Neural cell (in vitro differentiated cells): Measurements from ENCODE around the gene CCDC107. TPM values are rescaled to one million over a fixed set of nuclear protein-coding genes. Genes with fewer than 3 reads are reported as not detected.

ENCODE experiments used
- H2AFZ ChIP-seq: fragments of 200-600, 300-800 bp; sonication (generic), shearing (Covaris generic); 2 replicates; pipeline ENCODE4 v1.6.0; 2014; ENCODE audit warnings: low read depth, mild to moderate bottlenecking, antibody characterized with exemption, low read length, moderate library complexity
- H3F3A ChIP-seq: fragments of 200-600 bp; shearing (Covaris generic); 2 replicates; pipeline ENCODE4 v1.6.1; 2016; ENCODE audit warnings: mild to moderate bottlenecking, moderate library complexity, mixed read lengths, antibody characterized with exemption, low read length; ENCODE audit not compliant: insufficient read depth, poor library complexity, severe bottlenecking
- H3K27ac ChIP-seq: fragments of 200-600, 300-800 bp; sonication (generic), shearing (Covaris generic); 2 replicates; pipeline ENCODE4 v1.5.1; 2014; ENCODE audit warnings: mild to moderate bottlenecking, low read length, moderate library complexity
- H3K27me3 ChIP-seq: fragments of 300-800, 200-600 bp; sonication (generic), shearing (Covaris generic); 2 replicates; pipeline ENCODE4 v1.6.0; 2014; ENCODE audit warnings: mild to moderate bottlenecking, low read depth, low read length, moderate library complexity; ENCODE audit not compliant: insufficient read depth
- H3K36me3 ChIP-seq: fragments of 300-800, 200-600 bp; sonication (generic), shearing (Covaris generic); 2 replicates; pipeline ENCODE4 v1.5.1; 2014; ENCODE audit warnings: mild to moderate bottlenecking, antibody characterized with exemption, low read length, moderate library complexity; ENCODE audit not compliant: insufficient read depth
- H3K4me2 ChIP-seq: fragments of 300-800, 200-600 bp; sonication (generic), shearing (Covaris generic); 2 replicates; pipeline ENCODE4 v1.6.0; 2014; ENCODE audit warnings: mild to moderate bottlenecking, low read length
- H3K4me3 ChIP-seq: fragments of 300-800, 200-600 bp; sonication (generic), shearing (Covaris generic); 2 replicates; pipeline ENCODE4 v1.5.1; 2014; ENCODE audit warnings: mild to moderate bottlenecking, low read length, moderate library complexity
- H3K79me2 ChIP-seq: fragments of 200-600 bp; shearing (Covaris generic); replicated peaks from 2 replicates; pipeline ENCODE4 v1.6.0; 2014; ENCODE audit warnings: mild to moderate bottlenecking, low read length, moderate library complexity; ENCODE audit not compliant: insufficient read depth
- H3K9ac ChIP-seq: fragments of 300-800, 200-600 bp; sonication (generic), shearing (Covaris generic); 2 replicates; pipeline ENCODE4 v1.6.1; 2016; ENCODE audit warnings: mild to moderate bottlenecking, low read length, mixed read lengths
- H3K9me2 ChIP-seq: fragments of 200-600 bp; shearing (Covaris generic); 2 replicates; pipeline ENCODE4 v1.6.1; 2016; ENCODE audit warnings: mild to moderate bottlenecking, low read length, mixed read lengths; ENCODE audit not compliant: insufficient read depth
- H3K9me3 ChIP-seq: fragments of 200-600, 300-800 bp; sonication (generic), shearing (Covaris generic); 2 replicates; pipeline ENCODE4 v1.6.1; 2016; ENCODE audit warnings: mild to moderate bottlenecking, mixed run types, low read length, moderate library complexity, mixed read lengths
- H4K20me1 ChIP-seq: fragments of 200-600 bp; shearing (Covaris generic); 2 replicates; pipeline ENCODE4 v1.6.1; 2016; ENCODE audit warnings: mild to moderate bottlenecking, mixed run types; ENCODE audit not compliant: insufficient read depth
- EP300 ChIP-seq: fragments of 450-650 bp; conservative IDR thresholded peaks from 2 replicates; pipeline ENCODE4 v1.6.1; 2014; ENCODE audit warnings: antibody characterized with exemption, mild to moderate bottlenecking, moderate library complexity; ENCODE audit not compliant: poor library complexity, severe bottlenecking
- EZH2 ChIP-seq: fragments of 200-600, 300-800 bp; shearing (Covaris generic), sonication (generic); IDR thresholded peaks from 2 replicates; pipeline ENCODE4 v1.6.1; 2014; ENCODE audit warnings: antibody characterized with exemption, low read length, borderline replicate concordance, mild to moderate bottlenecking; ENCODE audit not compliant: insufficient read depth, poor library complexity, severe bottlenecking
- MXI1 ChIP-seq: fragments of 450-650 bp; conservative IDR thresholded peaks from 2 replicates; pipeline ENCODE4 v1.6.1; 2014; ENCODE audit warnings: antibody characterized with exemption, mild to moderate bottlenecking; ENCODE audit not compliant: poor library complexity, severe bottlenecking
- POLR2AphosphoS5 ChIP-seq: IDR thresholded peaks from 2 replicates; pipeline ENCODE4 v1.6.1; 2012
- RAD21 ChIP-seq: fragments of 450-650 bp; conservative IDR thresholded peaks from 2 replicates; pipeline ENCODE4 v1.6.1; 2014; ENCODE audit warnings: antibody characterized with exemption, mild to moderate bottlenecking, moderate library complexity
- REST ChIP-seq: IDR thresholded peaks from 2 replicates; pipeline ENCODE4 v1.6.1; 2012; ENCODE audit warnings: borderline replicate concordance
- SMC3 ChIP-seq: fragments of 450-650 bp; conservative IDR thresholded peaks from 2 replicates; pipeline ENCODE4 v1.6.1; 2014; ENCODE audit warnings: antibody characterized with exemption, mild to moderate bottlenecking, moderate library complexity; ENCODE audit not compliant: poor library complexity
- TAF1 ChIP-seq: IDR thresholded peaks from 2 replicates; pipeline ENCODE4 v1.6.1; 2012; ENCODE audit warnings: low read depth
- polyA plus RNA-seq: library from polyadenylated mRNA; depleted of rRNA; stranded (reverse); fragments of >200 nt; gene quantifications from 2 replicates; pipeline ENCODE4 v1.2.3, GENCODE V29; 2014
- TF ChIP-seq, protein P1 (sequence below): fragments of 450-650 bp; IDR thresholded peaks from 2 replicates; pipeline ENCODE4 v1.5.1; 2014; ENCODE audit warnings: antibody characterized with exemption, mild to moderate bottlenecking, moderate library complexity; ENCODE audit not compliant: poor library complexity, severe bottlenecking

CCDC107 gene
- polyA plus RNA-seq, 1 donor from 2014 or later, result 41.4 TPM

DNA sequence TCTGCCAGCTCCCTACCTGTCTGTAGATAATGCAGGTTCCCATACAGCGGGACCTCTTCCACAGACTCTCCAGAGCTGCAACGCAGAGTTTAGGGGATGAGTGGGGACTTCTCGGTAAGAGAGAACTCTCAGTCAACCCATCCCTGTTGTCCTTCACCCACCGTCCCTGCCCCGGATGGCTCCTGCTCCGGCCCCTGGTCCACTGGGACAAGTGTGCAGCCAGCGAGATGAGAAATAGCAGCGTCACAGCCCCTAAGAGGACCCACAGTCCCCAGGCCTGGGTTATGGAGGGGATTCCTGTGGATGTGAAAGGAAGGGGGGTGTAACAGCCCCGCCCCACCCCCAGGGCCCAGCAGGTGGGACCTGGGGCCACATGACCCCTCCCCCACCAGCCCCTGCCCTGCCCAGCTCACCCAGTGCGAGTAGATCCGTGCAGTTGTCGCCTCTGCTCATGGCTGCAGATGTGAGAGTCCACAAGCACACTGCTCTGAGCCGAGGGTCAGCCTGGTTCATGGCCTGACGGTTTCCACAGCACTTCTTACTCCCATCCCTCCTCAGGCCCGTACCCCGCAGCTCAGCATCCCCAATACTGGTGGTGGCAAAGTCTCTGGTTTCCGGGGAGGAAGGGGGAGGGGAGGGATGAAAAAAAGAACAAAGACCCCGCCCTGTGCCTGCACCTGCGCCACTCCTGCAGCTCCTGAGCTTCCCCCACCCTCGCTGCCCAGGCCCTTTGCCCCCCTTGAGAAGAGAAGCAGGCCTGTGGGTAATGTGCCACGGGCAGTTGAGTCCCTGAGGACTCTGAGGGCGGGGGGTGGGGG is 7.5 kb upstream of the CCDC107 start, which contains the start of gene SIT1:
Gene SIT1 (minus strand): TSS at position 591 of the 818 bp plus-strand sequence. CDS start 78 bp downstream, at position 513.
- Histone ChIP-seq H3K4me3 (no peak within 1 kb of the TSS), H3K27me3 (no peaks in the 10 kb centered on the region)
- TF ChIP-seq, protein P1, sequence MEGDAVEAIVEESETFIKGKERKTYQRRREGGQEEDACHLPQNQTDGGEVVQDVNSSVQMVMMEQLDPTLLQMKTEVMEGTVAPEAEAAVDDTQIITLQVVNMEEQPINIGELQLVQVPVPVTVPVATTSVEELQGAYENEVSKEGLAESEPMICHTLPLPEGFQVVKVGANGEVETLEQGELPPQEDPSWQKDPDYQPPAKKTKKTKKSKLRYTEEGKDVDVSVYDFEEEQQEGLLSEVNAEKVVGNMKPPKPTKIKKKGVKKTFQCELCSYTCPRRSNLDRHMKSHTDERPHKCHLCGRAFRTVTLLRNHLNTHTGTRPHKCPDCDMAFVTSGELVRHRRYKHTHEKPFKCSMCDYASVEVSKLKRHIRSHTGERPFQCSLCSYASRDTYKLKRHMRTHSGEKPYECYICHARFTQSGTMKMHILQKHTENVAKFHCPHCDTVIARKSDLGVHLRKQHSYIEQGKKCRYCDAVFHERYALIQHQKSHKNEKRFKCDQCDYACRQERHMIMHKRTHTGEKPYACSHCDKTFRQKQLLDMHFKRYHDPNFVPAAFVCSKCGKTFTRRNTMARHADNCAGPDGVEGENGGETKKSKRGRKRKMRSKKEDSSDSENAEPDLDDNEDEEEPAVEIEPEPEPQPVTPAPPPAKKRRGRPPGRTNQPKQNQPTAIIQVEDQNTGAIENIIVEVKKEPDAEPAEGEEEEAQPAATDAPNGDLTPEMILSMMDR, result no peak
- TF ChIP-seq TAF1 (no peak), EP300 (no peak), RAD21 (no peak), EZH2 (no peak), MXI1 (no peak), SMC3 (no peak)

DNA sequence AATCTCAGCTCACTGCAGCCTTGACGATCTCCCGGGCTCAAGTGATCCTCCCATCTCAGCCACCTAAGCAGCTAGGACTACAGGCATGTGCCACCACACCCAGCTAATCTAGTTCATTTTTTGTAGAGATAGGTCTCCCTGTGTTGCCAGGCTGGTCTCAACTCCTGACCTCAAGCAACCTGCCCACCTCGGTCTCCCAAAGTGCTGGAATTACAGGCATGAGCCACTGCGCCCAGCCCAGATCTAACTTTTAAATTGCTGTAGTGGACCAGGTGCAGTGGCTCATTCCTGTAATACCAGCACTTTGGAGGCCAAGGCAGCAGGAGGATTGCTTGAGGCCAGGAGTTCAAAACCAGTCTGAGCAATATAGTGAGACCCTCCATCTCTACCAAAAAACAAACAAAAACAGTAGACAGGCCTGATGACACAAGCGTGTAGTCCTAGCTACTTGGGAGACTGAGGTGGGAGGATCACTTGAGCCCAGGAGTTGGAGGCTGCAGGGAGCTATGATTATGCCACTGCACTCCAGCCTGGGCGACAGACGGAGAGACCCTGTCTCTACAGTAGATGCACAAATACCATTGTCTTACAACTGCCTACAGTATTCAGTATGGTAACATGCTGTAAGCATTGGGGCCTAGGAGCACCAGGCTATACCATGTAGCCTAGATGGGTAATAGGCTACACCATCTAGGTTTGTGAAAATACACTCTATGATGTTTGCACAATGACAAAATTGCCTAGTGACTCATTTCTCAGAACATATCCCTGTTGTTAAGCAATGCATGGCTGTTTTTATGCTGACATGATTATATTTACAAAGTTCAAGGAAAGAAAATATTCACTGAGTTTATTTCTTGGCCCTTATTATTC is 5.9 kb upstream of the CCDC107 start:
- no peak overlapping the region for H2AFZ ChIP-seq
- H3K79me2 ChIP-seq, result no peaks in the 10 kb centered on the region
- H3K9ac ChIP-seq, result no peak overlapping the region
- no peaks in the 10 kb centered on the region for H4K20me1 ChIP-seq
- H3K27me3 ChIP-seq, result no peaks in the 10 kb centered on the region
- H3K4me2 ChIP-seq, result no peak overlapping the region
- H3K27ac ChIP-seq, result no peak overlapping the region
- no peaks in the 10 kb centered on the region for H3K9me3 ChIP-seq
- H3K9me2 ChIP-seq, result no peaks in the 10 kb centered on the region
- no peak overlapping the region for H3K4me3 ChIP-seq
- H3F3A ChIP-seq, result no peaks in the 10 kb centered on the region
- no peak for TF ChIP-seq EP300
- no peak for TF ChIP-seq EZH2
- TF ChIP-seq POLR2AphosphoS5, result no peak
- no peak for TF ChIP-seq SMC3
- TF ChIP-seq REST, result no peak
- no peak for TF ChIP-seq TAF1
- TF ChIP-seq MXI1, result no peak
- TF ChIP-seq RAD21, result no peak
- TF ChIP-seq, protein P1, result no peak
- no peaks in the 10 kb centered on the region for H3K36me3 ChIP-seq

More for the DNA sequence above, 7.5 kb upstream of the CCDC107 start, which contains the start of gene SIT1:
- Histone ChIP-seq H3K4me2 (no peak within 1 kb of the TSS), H3K9ac (no peak within 1 kb of the TSS), H3F3A (no peaks in the 10 kb centered on the region), H3K36me3 (no peaks in the 10 kb centered on the region), H3K9me3 (no peaks in the 10 kb centered on the region), H4K20me1 (no peaks in the 10 kb centered on the region), H3K79me2 (no peaks in the 10 kb centered on the region), H2AFZ (no peak within 1 kb of the TSS), H3K9me2 (no peaks in the 10 kb centered on the region), H3K27ac (no peak within 1 kb of the TSS)
